Measurements from ENCODE around the gene HDAC4.

HDAC4 gene

DNA sequence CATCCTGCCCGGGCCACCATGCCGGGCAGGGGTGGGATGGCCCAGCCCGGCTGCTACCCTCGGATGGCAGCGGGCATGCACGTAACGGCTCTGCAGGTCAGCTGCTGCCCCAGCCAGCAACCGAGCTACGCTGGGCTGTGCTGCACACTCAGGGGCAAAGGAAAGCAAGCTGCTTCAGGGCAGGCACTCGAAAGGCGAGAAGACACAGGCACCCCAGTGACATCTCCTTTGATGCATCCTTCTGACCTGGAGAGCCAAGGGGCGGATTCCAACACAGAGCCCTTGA is 8.8 kb downstream of the HDAC4 start:
- H3K27ac ChIP-seq (ENCODE audit: low read depth, low read length): no peak overlapping the region
- TF ChIP-seq EZH2phosphoT487 (conservative IDR thresholded peaks at IDR 0.05; ENCODE audit: low read length): no peak
- TF ChIP-seq, protein P1, sequence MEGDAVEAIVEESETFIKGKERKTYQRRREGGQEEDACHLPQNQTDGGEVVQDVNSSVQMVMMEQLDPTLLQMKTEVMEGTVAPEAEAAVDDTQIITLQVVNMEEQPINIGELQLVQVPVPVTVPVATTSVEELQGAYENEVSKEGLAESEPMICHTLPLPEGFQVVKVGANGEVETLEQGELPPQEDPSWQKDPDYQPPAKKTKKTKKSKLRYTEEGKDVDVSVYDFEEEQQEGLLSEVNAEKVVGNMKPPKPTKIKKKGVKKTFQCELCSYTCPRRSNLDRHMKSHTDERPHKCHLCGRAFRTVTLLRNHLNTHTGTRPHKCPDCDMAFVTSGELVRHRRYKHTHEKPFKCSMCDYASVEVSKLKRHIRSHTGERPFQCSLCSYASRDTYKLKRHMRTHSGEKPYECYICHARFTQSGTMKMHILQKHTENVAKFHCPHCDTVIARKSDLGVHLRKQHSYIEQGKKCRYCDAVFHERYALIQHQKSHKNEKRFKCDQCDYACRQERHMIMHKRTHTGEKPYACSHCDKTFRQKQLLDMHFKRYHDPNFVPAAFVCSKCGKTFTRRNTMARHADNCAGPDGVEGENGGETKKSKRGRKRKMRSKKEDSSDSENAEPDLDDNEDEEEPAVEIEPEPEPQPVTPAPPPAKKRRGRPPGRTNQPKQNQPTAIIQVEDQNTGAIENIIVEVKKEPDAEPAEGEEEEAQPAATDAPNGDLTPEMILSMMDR (IDR thresholded peaks at IDR 0.05; ENCODE audit: insufficient read depth, low read length, poor library complexity, severe bottlenecking): no peak
- no peak overlapping the region for H2AFZ ChIP-seq (ENCODE audit: low read depth, low read length, severe bottlenecking)
- no peaks in the 10 kb centered on the region for H3K9me2 ChIP-seq (replicated peaks; ENCODE audit: insufficient read depth, low read length)
- H3K4me2 ChIP-seq (ENCODE audit: low read depth, low read length, poor library complexity, severe bottlenecking): no peak overlapping the region
- H3K27me3 ChIP-seq (ENCODE audit: low read length): no peaks in the 10 kb centered on the region
- H3F3A ChIP-seq (ENCODE audit: insufficient read depth): no peaks in the 10 kb centered on the region
- no peak overlapping the region for H3K9ac ChIP-seq (ENCODE audit: low read length)
- H3K79me2 ChIP-seq (ENCODE audit: insufficient read depth, low read length): no peaks in the 10 kb centered on the region; the same call in 1 of the 2 replicates
- H3K9me3 ChIP-seq (ENCODE audit: insufficient read depth, low read length): no peaks in the 10 kb centered on the region
- no peaks in the 10 kb centered on the region for H4K20me1 ChIP-seq (ENCODE audit: low read depth, low read length)
- H3K4me3 ChIP-seq (ENCODE audit: insufficient read depth, low read length, poor library complexity, severe bottlenecking): no peak overlapping the region
- H3K36me3 ChIP-seq (ENCODE audit: low read length): no peaks in the 10 kb centered on the region

DNA sequence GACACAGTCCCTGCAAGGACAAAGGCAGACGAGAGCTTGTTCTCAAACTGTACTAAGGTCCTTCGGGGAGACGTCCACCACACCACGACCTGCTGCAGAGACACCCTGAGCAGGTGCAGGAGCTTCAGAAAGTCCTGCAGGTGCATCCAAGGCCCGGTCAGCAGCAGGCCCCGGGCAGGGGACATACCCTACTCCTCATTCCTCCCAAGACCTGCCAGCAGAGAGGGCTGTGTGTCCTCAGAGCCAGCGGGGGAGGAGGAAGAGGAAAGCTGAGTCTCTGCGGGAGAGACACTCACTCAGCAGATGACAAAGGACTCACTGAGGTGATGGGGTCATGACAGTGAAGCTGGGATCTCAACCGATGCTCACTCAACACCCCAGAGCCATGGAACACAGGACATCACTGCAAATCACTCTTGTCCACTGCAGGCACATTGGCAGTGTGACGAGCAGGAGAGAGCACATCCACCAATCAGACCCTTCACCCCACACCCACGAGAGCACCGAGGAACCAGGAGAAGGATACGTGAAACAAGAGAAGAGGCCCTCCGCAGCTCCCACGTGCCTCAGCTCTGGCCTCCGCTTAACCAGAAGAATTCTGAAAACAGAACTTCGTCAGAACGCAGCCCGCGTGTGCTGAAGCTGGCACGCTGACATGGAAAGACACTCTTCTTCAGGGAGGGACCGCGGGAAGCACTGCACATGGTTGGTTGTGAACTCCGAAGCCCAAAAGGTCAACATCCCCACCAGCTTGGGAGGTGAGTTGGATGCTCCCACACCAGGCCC is 9.3 kb downstream of the HDAC4 start:
- Histone ChIP-seq H3F3A (ENCODE audit: insufficient read depth) (no peaks in the 10 kb centered on the region), H3K36me3 (ENCODE audit: low read length) (no peaks in the 10 kb centered on the region), H3K79me2 (ENCODE audit: insufficient read depth, low read length) (no peaks in the 10 kb centered on the region; the same call in 1 of the 2 replicates), H4K20me1 (ENCODE audit: low read depth, low read length) (no peaks in the 10 kb centered on the region), H3K9ac (ENCODE audit: low read length) (no peak overlapping the region), H3K27me3 (ENCODE audit: low read length) (no peaks in the 10 kb centered on the region), H2AFZ (ENCODE audit: low read depth, low read length, severe bottlenecking) (no peak overlapping the region), H3K4me2 (ENCODE audit: low read depth, low read length, poor library complexity, severe bottlenecking) (no peak overlapping the region), H3K9me2 (replicated peaks; ENCODE audit: insufficient read depth, low read length) (no peaks in the 10 kb centered on the region), H3K4me3 (ENCODE audit: insufficient read depth, low read length, poor library complexity, severe bottlenecking) (no peak overlapping the region), H3K27ac (ENCODE audit: low read depth, low read length) (no peak overlapping the region), H3K9me3 (ENCODE audit: insufficient read depth, low read length) (no peaks in the 10 kb centered on the region)
- no peak for TF ChIP-seq EZH2phosphoT487 (conservative IDR thresholded peaks at IDR 0.05; ENCODE audit: low read length)
- TF ChIP-seq, protein P1 (IDR thresholded peaks at IDR 0.05; ENCODE audit: insufficient read depth, low read length, poor library complexity, severe bottlenecking): no peak

DNA sequence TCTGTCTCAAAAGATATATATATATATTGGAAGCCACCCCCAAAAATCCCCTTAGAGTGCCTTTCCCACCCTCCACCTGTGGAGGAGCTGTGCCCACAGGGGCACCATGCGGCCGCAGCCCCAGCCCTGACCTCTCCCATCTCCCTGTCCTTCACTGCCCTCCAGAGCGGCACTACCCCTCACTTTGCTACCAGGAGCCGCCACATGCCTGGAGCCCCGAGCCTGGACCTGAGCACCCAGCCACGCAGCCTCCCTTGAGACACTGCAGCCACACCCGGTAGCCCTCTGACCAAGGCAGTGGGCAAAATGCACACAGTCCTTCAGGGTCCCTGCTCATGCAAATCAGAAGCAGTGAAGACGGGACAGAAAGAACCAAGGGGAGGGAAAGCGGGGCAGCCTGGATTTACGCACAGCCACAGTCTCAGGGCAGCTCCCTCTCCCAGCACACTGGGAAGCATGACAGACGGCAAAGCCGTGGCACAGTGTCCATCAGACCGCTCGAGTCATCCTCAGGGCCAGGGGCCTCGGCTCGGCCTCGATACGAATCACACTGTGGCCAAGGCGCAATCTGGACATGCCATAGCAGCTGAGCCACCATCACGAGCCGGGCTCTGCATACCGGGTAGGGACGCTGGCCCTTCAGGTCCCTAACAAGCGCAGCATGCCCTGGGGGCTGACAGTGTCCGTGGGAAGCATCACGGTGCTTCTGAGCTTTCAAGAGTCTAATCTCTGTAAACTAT is 10.1 kb downstream of the HDAC4 start:
- Histone ChIP-seq H3K4me2 (ENCODE audit: low read depth, low read length, poor library complexity, severe bottlenecking) (no peak overlapping the region), H3K9me2 (replicated peaks; ENCODE audit: insufficient read depth, low read length) (no peaks in the 10 kb centered on the region), H2AFZ (ENCODE audit: low read depth, low read length, severe bottlenecking) (no peak overlapping the region), H3K9ac (ENCODE audit: low read length) (no peak overlapping the region), H4K20me1 (ENCODE audit: low read depth, low read length) (no peaks in the 10 kb centered on the region), H3K27me3 (ENCODE audit: low read length) (no peaks in the 10 kb centered on the region), H3K36me3 (ENCODE audit: low read length) (no peaks in the 10 kb centered on the region), H3K79me2 (ENCODE audit: insufficient read depth, low read length) (no peaks in the 10 kb centered on the region; the same call in 1 of the 2 replicates), H3K4me3 (ENCODE audit: insufficient read depth, low read length, poor library complexity, severe bottlenecking) (no peak overlapping the region), H3F3A (ENCODE audit: insufficient read depth) (no peaks in the 10 kb centered on the region), H3K27ac (ENCODE audit: low read depth, low read length) (no peak overlapping the region), H3K9me3 (ENCODE audit: insufficient read depth, low read length) (no peaks in the 10 kb centered on the region)
- no peak for TF ChIP-seq EZH2phosphoT487 (conservative IDR thresholded peaks at IDR 0.05; ENCODE audit: low read length)
- TF ChIP-seq, protein P1 (IDR thresholded peaks at IDR 0.05; ENCODE audit: insufficient read depth, low read length, poor library complexity, severe bottlenecking): no peak
